Erythroblast (primary cell): ENCODE results near the gene ZCCHC4.

Source experiments
- GATA1 ChIP-seq: IDR thresholded peaks from 2 replicates; pipeline ENCODE4 v1.6.1; 2011; ENCODE audit warnings: low read depth, mild to moderate bottlenecking, control low read depth, low read length, moderate library complexity
- POLR2A ChIP-seq: IDR thresholded peaks from 2 replicates; pipeline ENCODE4 v1.6.1; 2011; ENCODE audit warnings: mild to moderate bottlenecking, low read length

DNA sequence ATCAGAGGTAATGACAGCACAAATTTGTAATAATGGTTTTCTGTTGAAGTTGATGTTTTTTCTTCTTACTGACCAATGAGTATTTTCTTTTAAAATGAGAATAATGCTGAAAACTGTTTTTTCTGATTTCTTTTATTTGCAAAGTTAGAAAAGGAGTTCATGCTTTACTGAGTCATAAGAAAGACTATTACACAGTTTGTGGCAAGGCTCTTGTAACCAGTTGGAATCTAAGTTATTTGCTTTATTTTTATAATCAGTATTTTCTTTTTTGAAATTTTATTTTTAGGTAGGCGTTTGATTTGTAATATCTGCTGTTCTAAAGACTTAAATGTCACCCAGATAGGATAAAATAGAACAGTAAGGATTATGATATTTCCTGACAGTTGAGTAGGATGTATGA lies 89.9 kb downstream of the ZCCHC4 start:
- TF ChIP-seq POLR2A (no peak), GATA1 (no peak)
